ENCODE measurements around the gene LPP.
"Not testable (repeated sequence)": the region's sequence is repeated elsewhere in the genome, so short reads cannot be mapped to it uniquely, and the experiment has no call there.

The LPP gene

GRCh38 chr3:188584958-188585689, 431.2 kb downstream of the LPP start:
- H3K4me1 Mint-ChIP-seq, result peaks cover 15% of the 10 kb centered on the region
- peak overlapping the region in 1 of 2 donors; percentile 43 for H3K4me3 Mint-ChIP-seq
- peak overlapping the region in 1 of 2 donors; percentile 87 for H3K27ac Mint-ChIP-seq
- ATAC-seq, result peak; percentile 34
- no peak for DNase-seq
- no peaks in the 10 kb centered on the region for H3K27me3 Mint-ChIP-seq
- no peaks in the 10 kb centered on the region for H3K9me3 Mint-ChIP-seq

- Mint-ChIP-seq H3K27me3 (no peaks in the 10 kb centered on the region), H3K4me1 (peaks cover 6% of the 10 kb centered on the region), H3K9me3 (no peaks in the 10 kb centered on the region), H3K27ac (no peak overlapping the region), H3K4me3 (no peak overlapping the region)
- no peak for DNase-seq
- ATAC-seq, result no peak
Observed at GRCh38 chr3:188589071-188589470, 435.1 kb downstream of the LPP start.

- Mint-ChIP-seq H3K4me3 (no peak overlapping the region), H3K27ac (no peak overlapping the region), H3K9me3 (no peaks in the 10 kb centered on the region), H3K4me1 (peaks cover 6% of the 10 kb centered on the region), H3K27me3 (no peaks in the 10 kb centered on the region)
- ATAC-seq (no peak), DNase-seq (no peak)
Observed at GRCh38 chr3:188589771-188590170, 435.8 kb downstream of the LPP start.

GRCh38 chr3:188590557-188590956, 436.6 kb downstream of the LPP start:
- ATAC-seq (no peak), DNase-seq (no peak)
- Mint-ChIP-seq H3K27ac (no peak overlapping the region), H3K27me3 (no peaks in the 10 kb centered on the region), H3K4me1 (peaks cover 6% of the 10 kb centered on the region), H3K9me3 (no peaks in the 10 kb centered on the region), H3K4me3 (no peak overlapping the region)

GRCh38 chr3:188594139-188594538, 440.2 kb downstream of the LPP start:
- DNase-seq (no peak), ATAC-seq (no peak)
- no peak overlapping the region for H3K27ac Mint-ChIP-seq
- no peaks in the 10 kb centered on the region for H3K4me1 Mint-ChIP-seq
- no peaks in the 10 kb centered on the region for H3K27me3 Mint-ChIP-seq
- H3K4me3 Mint-ChIP-seq, result no peak overlapping the region
- no peaks in the 10 kb centered on the region for H3K9me3 Mint-ChIP-seq

- H3K9me3 Mint-ChIP-seq, result no peaks in the 10 kb centered on the region
- H3K27me3 Mint-ChIP-seq, result no peaks in the 10 kb centered on the region
- H3K27ac Mint-ChIP-seq, result no peak overlapping the region
- DNase-seq (no peak), ATAC-seq (no peak)
- no peaks in the 10 kb centered on the region for H3K4me1 Mint-ChIP-seq
- H3K4me3 Mint-ChIP-seq, result no peak overlapping the region
Observed at GRCh38 chr3:188595890-188596376, 442.0 kb downstream of the LPP start.

- no peaks in the 10 kb centered on the region for H3K4me1 Mint-ChIP-seq
- H3K9me3 Mint-ChIP-seq, result no peaks in the 10 kb centered on the region
- H3K27ac Mint-ChIP-seq, result no peak overlapping the region
- DNase-seq (no peak), ATAC-seq (no peak)
- no peak overlapping the region for H3K4me3 Mint-ChIP-seq
- H3K27me3 Mint-ChIP-seq, result no peaks in the 10 kb centered on the region
Observed at GRCh38 chr3:188598894-188599293, 444.9 kb downstream of the LPP start.

- no peak overlapping the region for H3K27ac Mint-ChIP-seq
- H3K4me1 Mint-ChIP-seq, result no peaks in the 10 kb centered on the region
- no peaks in the 10 kb centered on the region for H3K27me3 Mint-ChIP-seq
- no peak overlapping the region for H3K4me3 Mint-ChIP-seq
- H3K9me3 Mint-ChIP-seq, result peaks cover 0 to 7% of the 10 kb centered on the region in 2 donors
- DNase-seq (no peak), ATAC-seq (no peak)
Observed at GRCh38 chr3:188602111-188602510, 448.2 kb downstream of the LPP start.

GRCh38 chr3:188602620-188603019, 448.7 kb downstream of the LPP start:
- Mint-ChIP-seq H3K27me3 (no peaks in the 10 kb centered on the region), H3K9me3 (peaks cover 0 to 7% of the 10 kb centered on the region in 2 donors), H3K4me1 (no peaks in the 10 kb centered on the region), H3K4me3 (no peak overlapping the region), H3K27ac (no peak overlapping the region)
- no peak for ATAC-seq
- DNase-seq, result no peak

- Mint-ChIP-seq H3K27ac (no peak overlapping the region), H3K4me3 (no peak overlapping the region), H3K27me3 (no peaks in the 10 kb centered on the region), H3K4me1 (peaks cover 7% of the 10 kb centered on the region), H3K9me3 (peaks cover 7 to 16% of the 10 kb centered on the region in 2 donors)
- no peak for DNase-seq
- no peak for ATAC-seq
Observed at GRCh38 chr3:188604651-188605050, 450.7 kb downstream of the LPP start.

GRCh38 chr3:188605231-188605630, 451.3 kb downstream of the LPP start:
- Mint-ChIP-seq H3K9me3 (peaks cover 7 to 16% of the 10 kb centered on the region in 2 donors), H3K27ac (no peak overlapping the region), H3K4me1 (peaks cover 7% of the 10 kb centered on the region), H3K4me3 (no peak overlapping the region), H3K27me3 (no peaks in the 10 kb centered on the region)
- ATAC-seq (no peak), DNase-seq (no peak)

- DNase-seq (no peak), ATAC-seq (no peak)
- H3K4me1 Mint-ChIP-seq, result peaks cover 7% of the 10 kb centered on the region
- no peaks in the 10 kb centered on the region for H3K27me3 Mint-ChIP-seq
- H3K27ac Mint-ChIP-seq, result no peak overlapping the region
- H3K4me3 Mint-ChIP-seq, result no peak overlapping the region
- peaks cover 7 to 16% of the 10 kb centered on the region in 2 donors for H3K9me3 Mint-ChIP-seq
Observed at GRCh38 chr3:188605905-188606304, 451.9 kb downstream of the LPP start.

- Mint-ChIP-seq H3K27me3 (no peaks in the 10 kb centered on the region), H3K4me1 (peaks cover 7% of the 10 kb centered on the region), H3K27ac (no peak overlapping the region), H3K9me3 (peaks cover 7 to 16% of the 10 kb centered on the region in 2 donors), H3K4me3 (no peak overlapping the region)
- ATAC-seq (no peak), DNase-seq (no peak)
Observed at GRCh38 chr3:188607805-188608315, 453.9 kb downstream of the LPP start.

GRCh38 chr3:188608401-188608800, 454.4 kb downstream of the LPP start:
- ATAC-seq, result no peak
- Mint-ChIP-seq H3K27ac (no peak overlapping the region), H3K9me3 (peaks cover 7 to 16% of the 10 kb centered on the region in 2 donors), H3K4me3 (no peak overlapping the region), H3K27me3 (no peaks in the 10 kb centered on the region), H3K4me1 (peaks cover 7% of the 10 kb centered on the region)
- no peak for DNase-seq

GRCh38 chr3:188613721-188614120, 459.8 kb downstream of the LPP start:
- H3K27ac Mint-ChIP-seq, result peak overlapping the region in 1 of 2 donors; percentile 34
- H3K4me3 Mint-ChIP-seq, H3K4me1 Mint-ChIP-seq, H3K27me3 Mint-ChIP-seq, ATAC-seq, DNase-seq, H3K9me3 Mint-ChIP-seq: not testable (repeated sequence)

GRCh38 chr3:188617270-188617669, 463.3 kb downstream of the LPP start:
- Mint-ChIP-seq H3K9me3 (peaks cover 0 to 4% of the 10 kb centered on the region in 2 donors), H3K4me1 (no peaks in the 10 kb centered on the region), H3K4me3 (no peak overlapping the region), H3K27me3 (no peaks in the 10 kb centered on the region), H3K27ac (no peak overlapping the region)
- DNase-seq (no peak), ATAC-seq (no peak)
